Measurements from ENCODE around the gene SHROOM3. TPM values are rescaled to one million over a fixed set of nuclear protein-coding genes. Genes with fewer than 3 reads are reported as not detected.

Gene SHROOM3
- total and polyA plus RNA-seq, 2 donors (not counting 1 experiment from before 2014, with no cell fraction given), result 0.91 to 1.5 TPM

DNA sequence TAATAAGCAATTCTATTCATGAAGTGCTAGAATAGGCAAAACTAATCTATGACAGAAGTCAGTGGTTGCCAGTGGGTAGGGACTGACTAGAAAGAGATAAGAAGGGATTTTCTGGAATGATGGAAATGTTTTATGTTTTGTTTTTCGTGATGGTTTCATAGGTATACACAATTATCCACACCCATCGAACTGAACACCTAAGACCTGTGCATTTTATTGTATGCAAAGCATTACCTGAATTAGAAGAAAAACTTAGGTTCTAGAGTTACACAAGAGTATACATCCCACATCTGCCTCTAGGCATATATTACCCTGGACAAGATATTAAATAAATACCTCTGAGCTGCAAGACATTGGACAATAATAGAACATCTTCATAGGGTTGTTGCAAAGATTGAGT, 257.7 kb downstream of the SHROOM3 start:
- TF ChIP-seq EZH2 (IDR thresholded peaks at IDR 0.05; ENCODE audit: borderline replicate concordance, insufficient read depth, low read depth, low read length, poor library complexity, severe bottlenecking), result no peak
- TF ChIP-seq, protein P1, sequence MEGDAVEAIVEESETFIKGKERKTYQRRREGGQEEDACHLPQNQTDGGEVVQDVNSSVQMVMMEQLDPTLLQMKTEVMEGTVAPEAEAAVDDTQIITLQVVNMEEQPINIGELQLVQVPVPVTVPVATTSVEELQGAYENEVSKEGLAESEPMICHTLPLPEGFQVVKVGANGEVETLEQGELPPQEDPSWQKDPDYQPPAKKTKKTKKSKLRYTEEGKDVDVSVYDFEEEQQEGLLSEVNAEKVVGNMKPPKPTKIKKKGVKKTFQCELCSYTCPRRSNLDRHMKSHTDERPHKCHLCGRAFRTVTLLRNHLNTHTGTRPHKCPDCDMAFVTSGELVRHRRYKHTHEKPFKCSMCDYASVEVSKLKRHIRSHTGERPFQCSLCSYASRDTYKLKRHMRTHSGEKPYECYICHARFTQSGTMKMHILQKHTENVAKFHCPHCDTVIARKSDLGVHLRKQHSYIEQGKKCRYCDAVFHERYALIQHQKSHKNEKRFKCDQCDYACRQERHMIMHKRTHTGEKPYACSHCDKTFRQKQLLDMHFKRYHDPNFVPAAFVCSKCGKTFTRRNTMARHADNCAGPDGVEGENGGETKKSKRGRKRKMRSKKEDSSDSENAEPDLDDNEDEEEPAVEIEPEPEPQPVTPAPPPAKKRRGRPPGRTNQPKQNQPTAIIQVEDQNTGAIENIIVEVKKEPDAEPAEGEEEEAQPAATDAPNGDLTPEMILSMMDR (IDR thresholded peaks at IDR 0.05), result no peak
- H3K9me3 Mint-ChIP-seq (ENCODE audit: insufficient read depth), result no peaks in the 10 kb centered on the region
- H3K4me3 ChIP-seq (ENCODE audit: control extremely low read depth in 1 of 5, extremely low read depth in 1 of 5, insufficient read depth in 1 of 5, low read depth in 2 of 5, low read length in 4 of 5), result no peak overlapping the region
- H3K27me3 ChIP-seq (replicated peaks in 1 of 4; ENCODE audit: control extremely low read depth in 1 of 4, control insufficient read depth in 3 of 4, insufficient read depth in 4 of 4, low read length in 3 of 4), result peaks cover 0 to 55% (median 28%) of the 10 kb centered on the region in 4 experiments
- H3K27ac ChIP-seq (ENCODE audit: low read length in 2 of 2), result no peak overlapping the region
- H3K4me1 Mint-ChIP-seq, result peaks cover 20% of the 10 kb centered on the region
- DNase-seq (no peak), ATAC-seq (ENCODE audit: low read depth) (no peak)
- no peaks in the 10 kb centered on the region for H3K36me3 ChIP-seq (replicated peaks in 1 of 2; ENCODE audit: control extremely low read depth in 1 of 2, control insufficient read depth in 1 of 2, extremely low read depth in 1 of 2, insufficient read depth in 2 of 2, low read length in 1 of 2)
- no peaks in the 10 kb centered on the region for H4K20me1 ChIP-seq (ENCODE audit: control insufficient read depth, insufficient read depth, low read length, poor library complexity, severe bottlenecking)
- H3K27ac Mint-ChIP-seq, result no peak overlapping the region
- CTCF ChIA-PET, result no interaction called here
- no peak overlapping the region for H3K9ac ChIP-seq (ENCODE audit: low read length)
- POLR2A ChIA-PET, result interaction anchor here (0.7 kb wide), 1 partner anchor 191 kb away, joined by 6 read pairs; no protein-coding TSS in a partner anchor
- H3K4me3 Mint-ChIP-seq, result no peak overlapping the region
- peaks cover 15 to 16% of the 10 kb centered on the region in 2 donors for H3K4me1 ChIP-seq (ENCODE audit: control insufficient read depth in 2 of 2, insufficient read depth in 2 of 2, low read length in 2 of 2)
- intact Hi-C loops (cut with micrococcal nuclease), result no loop called here
- no peak overlapping the region for H3K4me2 ChIP-seq (replicated peaks; ENCODE audit: low read depth, low read length, poor library complexity, severe bottlenecking)
- no peak overlapping the region for H2AFZ ChIP-seq (ENCODE audit: insufficient read depth, low read depth, low read length, poor library complexity, severe bottlenecking)
- peaks cover 0 to 1% (median 0%) of the 10 kb centered on the region in 3 donors for H3K9me3 ChIP-seq (ENCODE audit: control extremely low read depth in 1 of 3, control insufficient read depth in 2 of 3, insufficient read depth in 1 of 3, low read length in 2 of 3)
- peaks cover 75% of the 10 kb centered on the region for H3K27me3 Mint-ChIP-seq
- no CpG with 5 or more reads among the region's 2 CpGs for WGBS (ENCODE audit: insufficient coverage)
- H3K79me2 ChIP-seq (ENCODE audit: control insufficient read depth, insufficient read depth, low read length), result no peaks in the 10 kb centered on the region

DNA sequence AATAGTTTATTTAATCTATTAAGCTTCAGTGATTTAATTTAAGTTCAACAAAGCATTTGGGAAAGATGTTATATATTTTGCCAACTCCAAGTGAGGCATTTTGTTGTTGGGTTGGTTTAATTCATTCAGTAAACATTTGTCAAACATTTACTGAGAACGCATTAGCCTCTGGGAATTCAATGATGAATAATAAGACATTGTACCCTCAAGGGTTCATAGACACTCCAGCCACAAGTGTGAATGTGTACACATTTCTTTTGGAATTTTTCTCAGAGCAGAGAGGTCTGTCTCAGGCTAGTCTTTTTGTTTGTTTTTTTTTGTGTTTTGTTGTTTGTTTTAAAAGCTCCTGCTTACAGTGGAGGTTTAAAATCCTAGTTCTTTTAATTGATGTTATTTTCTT, 259.0 kb downstream of the SHROOM3 start:
- Histone ChIP-seq H3K79me2 (ENCODE audit: control insufficient read depth, insufficient read depth, low read length) (no peaks in the 10 kb centered on the region), H3K9me3 (ENCODE audit: control extremely low read depth in 1 of 3, control insufficient read depth in 2 of 3, insufficient read depth in 1 of 3, low read length in 2 of 3) (peaks cover 0 to 1% (median 0%) of the 10 kb centered on the region in 3 donors), H3K4me2 (replicated peaks; ENCODE audit: low read depth, low read length, poor library complexity, severe bottlenecking) (no peak overlapping the region), H4K20me1 (ENCODE audit: control insufficient read depth, insufficient read depth, low read length, poor library complexity, severe bottlenecking) (no peaks in the 10 kb centered on the region), H3K9ac (ENCODE audit: low read length) (no peak overlapping the region), H3K4me3 (ENCODE audit: control extremely low read depth in 1 of 5, extremely low read depth in 1 of 5, insufficient read depth in 1 of 5, low read depth in 2 of 5, low read length in 4 of 5) (no peak overlapping the region), H3K27me3 (replicated peaks in 1 of 4; ENCODE audit: control extremely low read depth in 1 of 4, control insufficient read depth in 3 of 4, insufficient read depth in 4 of 4, low read length in 3 of 4) (peaks cover 0 to 44% (median 21%) of the 10 kb centered on the region in 4 experiments), H3K36me3 (replicated peaks in 1 of 2; ENCODE audit: control extremely low read depth in 1 of 2, control insufficient read depth in 1 of 2, extremely low read depth in 1 of 2, insufficient read depth in 2 of 2, low read length in 1 of 2) (no peaks in the 10 kb centered on the region), H2AFZ (ENCODE audit: insufficient read depth, low read depth, low read length, poor library complexity, severe bottlenecking) (no peak overlapping the region), H3K27ac (ENCODE audit: low read length in 2 of 2) (no peak overlapping the region), H3K4me1 (ENCODE audit: control insufficient read depth in 2 of 2, insufficient read depth in 2 of 2, low read length in 2 of 2) (peaks cover 9 to 10% of the 10 kb centered on the region in 2 donors)
- Mint-ChIP-seq H3K4me1 (peaks cover 13% of the 10 kb centered on the region), H3K27ac (no peak overlapping the region), H3K9me3 (ENCODE audit: insufficient read depth) (no peaks in the 10 kb centered on the region), H3K4me3 (no peak overlapping the region), H3K27me3 (peaks cover 66% of the 10 kb centered on the region)
- ChIA-PET POLR2A (no interaction called here), CTCF (no interaction called here)
- DNase-seq (no peak), ATAC-seq (ENCODE audit: low read depth) (no peak)
- WGBS (ENCODE audit: insufficient coverage), result no CpG with 5 or more reads among the region's 1 CpG
- intact Hi-C loops (cut with micrococcal nuclease), result no loop called here
- TF ChIP-seq, protein P1 (IDR thresholded peaks at IDR 0.05), result no peak
- TF ChIP-seq EZH2 (IDR thresholded peaks at IDR 0.05; ENCODE audit: borderline replicate concordance, insufficient read depth, low read depth, low read length, poor library complexity, severe bottlenecking), result no peak
